ENCODE data around the gene PRDM4. TPM values are rescaled to one million over a fixed set of nuclear protein-coding genes. Genes with fewer than 3 reads are reported as not detected.

Gene PRDM4
- total RNA-seq, result 37.2 TPM
- polyA plus RNA-seq (ENCODE audit: insufficient read depth, low read depth, low replicate concordance), result 18.4 TPM
- long read RNA-seq, donor 1, partial matches to known transcripts, result 5 of 5 reads
- long read RNA-seq, donor 1, other reads (novel, unspliced or antisense), result 0 of 5 reads
- long read RNA-seq, donor 2, full-length matches to known transcripts, result 2 of 2 reads
- long read RNA-seq, donor 2, partial matches to known transcripts, result 0 of 2 reads
- long read RNA-seq, donor 2, other reads (novel, unspliced or antisense), result 0 of 2 reads
- long read RNA-seq, donor 3, full-length matches to known transcripts, result 2 of 2 reads
- long read RNA-seq, donor 3, partial matches to known transcripts, result 0 of 2 reads
- long read RNA-seq, donor 3, other reads (novel, unspliced or antisense), result 0 of 2 reads
- long read RNA-seq, donor 4, result 0 reads
- long read RNA-seq, donor 5, result 0 reads
- long read RNA-seq, donor 6, result 0 reads
- long read RNA-seq, donor 7, full-length matches to known transcripts, result 11 of 30 reads
- long read RNA-seq, donor 7, partial matches to known transcripts, result 12 of 30 reads
- long read RNA-seq, donor 7, other reads (novel, unspliced or antisense), result 7 of 30 reads
- long read RNA-seq, donor 8, result 0 reads
- long read RNA-seq, donor 9, full-length matches to known transcripts, result 1 of 1 reads
- long read RNA-seq, donor 9, partial matches to known transcripts, result 0 of 1 reads
- long read RNA-seq, donor 9, other reads (novel, unspliced or antisense), result 0 of 1 reads
- long read RNA-seq, donor 10, full-length matches to known transcripts, result 2 of 2 reads
- long read RNA-seq, donor 10, partial matches to known transcripts, result 0 of 2 reads
- long read RNA-seq, donor 10, other reads (novel, unspliced or antisense), result 0 of 2 reads

GRCh38 chr12:107760809-107761501 lies at the start of gene PRDM4:
TSS of gene PRDM4 (minus strand) at chr12:107761137. CDS start at chr12:107760515, 622 bp downstream.
- intact Hi-C loops (cut with DNase I), result no loop called here
- no peaks in the 10 kb centered on the region for H3K9me3 ChIP-seq (ENCODE audit: control insufficient read depth in 2 of 3, insufficient read depth in 1 of 3, low read length in 3 of 3)
- TF ChIP-seq CTCF (IDR thresholded peaks at IDR 0.05; ENCODE audit: borderline replicate concordance, extremely low read depth, insufficient read depth), result peak; percentile 41
- FAIRE-seq, result no peak
- peaks cover 3 to 15% (median 14%) of the 10 kb centered on the region in 3 donors for H3K4me1 ChIP-seq (ENCODE audit: control insufficient read depth in 2 of 3, insufficient read depth in 2 of 3, low read depth in 1 of 3, low read length in 3 of 3)
- peaks cover 0 to 16% (median 6%) of the 10 kb centered on the region in 3 donors for H3K36me3 ChIP-seq (ENCODE audit: control insufficient read depth in 2 of 3, insufficient read depth in 3 of 3, low read length in 3 of 3)
- H3K9ac ChIP-seq (ENCODE audit: low read length in 3 of 3), result peak within 1 kb of the TSS; percentile 72 to 92 (median 88)
- peak within 1 kb of the TSS; percentile 78 to 92 (median 88) for H3K4me3 ChIP-seq (ENCODE audit: low read length in 3 of 3)
- H3K27ac ChIP-seq (ENCODE audit: low read depth in 2 of 2, low read length in 2 of 2), result peak within 1 kb of the TSS; percentile 69 to 84
- H3K27me3 ChIP-seq (ENCODE audit: control insufficient read depth, insufficient read depth, low read length), result no peaks in the 10 kb centered on the region
- DNase-seq, result peak; percentile 95 to 99 (median 97)

GRCh38 chr12:107807471-107808150 lies 46.7 kb upstream of the PRDM4 start:
- H3K27me3 ChIP-seq (ENCODE audit: control insufficient read depth, insufficient read depth, low read length), result no peaks in the 10 kb centered on the region
- no peaks in the 10 kb centered on the region for H3K9me3 ChIP-seq (ENCODE audit: control insufficient read depth in 2 of 3, insufficient read depth in 1 of 3, low read length in 3 of 3)
- H3K36me3 ChIP-seq (ENCODE audit: control insufficient read depth in 2 of 3, insufficient read depth in 3 of 3, low read length in 3 of 3), result no peaks in the 10 kb centered on the region
- H3K27ac ChIP-seq (ENCODE audit: low read depth in 2 of 2, low read length in 2 of 2), result no peak overlapping the region
- H3K4me1 ChIP-seq (ENCODE audit: control insufficient read depth in 2 of 3, insufficient read depth in 2 of 3, low read depth in 1 of 3, low read length in 3 of 3), result no peaks in the 10 kb centered on the region
- no peak overlapping the region for H3K4me3 ChIP-seq (ENCODE audit: low read length in 3 of 3)
- FAIRE-seq (no peak), DNase-seq (no peak)
- no peak overlapping the region for H3K9ac ChIP-seq (ENCODE audit: low read length in 3 of 3)
- no peak for TF ChIP-seq CTCF (IDR thresholded peaks at IDR 0.05; ENCODE audit: borderline replicate concordance, extremely low read depth, insufficient read depth)
- intact Hi-C loops (cut with DNase I), result no loop called here

- no peaks in the 10 kb centered on the region for H3K9me3 ChIP-seq (ENCODE audit: control insufficient read depth in 2 of 3, insufficient read depth in 1 of 3, low read length in 3 of 3)
- no peaks in the 10 kb centered on the region for H3K27me3 ChIP-seq (ENCODE audit: control insufficient read depth, insufficient read depth, low read length)
- TF ChIP-seq CTCF (IDR thresholded peaks at IDR 0.05; ENCODE audit: borderline replicate concordance, extremely low read depth, insufficient read depth), result no peak
- H3K9ac ChIP-seq (ENCODE audit: low read length in 3 of 3), result no peak overlapping the region
- intact Hi-C loops (cut with DNase I), result no loop called here
- H3K27ac ChIP-seq (ENCODE audit: low read depth in 2 of 2, low read length in 2 of 2), result no peak overlapping the region
- FAIRE-seq (no peak), DNase-seq (no peak)
- no peaks in the 10 kb centered on the region for H3K4me1 ChIP-seq (ENCODE audit: control insufficient read depth in 2 of 3, insufficient read depth in 2 of 3, low read depth in 1 of 3, low read length in 3 of 3)
- no peaks in the 10 kb centered on the region for H3K36me3 ChIP-seq (ENCODE audit: control insufficient read depth in 2 of 3, insufficient read depth in 3 of 3, low read length in 3 of 3)
- no peak overlapping the region for H3K4me3 ChIP-seq (ENCODE audit: low read length in 3 of 3)
Measured at GRCh38 chr12:107805488-107806180, 44.7 kb upstream of the PRDM4 start.
